Neutrophil (primary cell): ENCODE results near the gene ITGA1.

Source experiments
- H3K27ac ChIP-seq: fragments of 200-600 bp; sonication (generic); 2 replicates; pipeline ENCODE4 v1.5.1; 2016; ENCODE audit warnings: mild to moderate bottlenecking, moderate library complexity
- H3K27me3 ChIP-seq: fragments of 200-600 bp; sonication (generic); 2 replicates; pipeline ENCODE4 v1.6.0; 2016; ENCODE audit warnings: mild to moderate bottlenecking
- H3K36me3 ChIP-seq: fragments of 200-600 bp; sonication (generic); 2 replicates; pipeline ENCODE4 v1.5.1; 2017
- H3K4me1 ChIP-seq, 2 experiments: fragments of 200-600 bp in 1 of 2; sonication (generic) in 1 of 2; 1 replicate in 1 of 2; 2 replicates in 1 of 2; pipeline versions ENCODE4 v1.5.1 to v1.6.1; 2013 to 2016; ENCODE audit warnings: low read depth in 1 of 2, low read length in 1 of 2, mild to moderate bottlenecking in 1 of 2, moderate library complexity in 1 of 2; ENCODE audit not compliant: control insufficient read depth in 1 of 2, insufficient read depth in 1 of 2
- H3K4me3 ChIP-seq, 2 experiments: fragments of 200-600 bp in 1 of 2; sonication (generic) in 1 of 2; 1 replicate in 1 of 2; 2 replicates in 1 of 2; pipeline ENCODE4 v1.5.1; 2013 to 2016; ENCODE audit warnings: low read depth in 1 of 2, low read length in 1 of 2, mild to moderate bottlenecking in 1 of 2, moderate library complexity in 1 of 2
- H3K9me3 ChIP-seq: fragments of 200-600 bp; sonication (generic); 2 replicates; pipeline ENCODE4 v1.5.1; 2016
- TF ChIP-seq, protein P1 (sequence below): fragments of 200-600 bp; sonication (generic); IDR thresholded peaks from 2 replicates; pipeline ENCODE4 v1.5.1; 2016; ENCODE audit warnings: antibody characterized with exemption

ITGA1 gene

DNA sequence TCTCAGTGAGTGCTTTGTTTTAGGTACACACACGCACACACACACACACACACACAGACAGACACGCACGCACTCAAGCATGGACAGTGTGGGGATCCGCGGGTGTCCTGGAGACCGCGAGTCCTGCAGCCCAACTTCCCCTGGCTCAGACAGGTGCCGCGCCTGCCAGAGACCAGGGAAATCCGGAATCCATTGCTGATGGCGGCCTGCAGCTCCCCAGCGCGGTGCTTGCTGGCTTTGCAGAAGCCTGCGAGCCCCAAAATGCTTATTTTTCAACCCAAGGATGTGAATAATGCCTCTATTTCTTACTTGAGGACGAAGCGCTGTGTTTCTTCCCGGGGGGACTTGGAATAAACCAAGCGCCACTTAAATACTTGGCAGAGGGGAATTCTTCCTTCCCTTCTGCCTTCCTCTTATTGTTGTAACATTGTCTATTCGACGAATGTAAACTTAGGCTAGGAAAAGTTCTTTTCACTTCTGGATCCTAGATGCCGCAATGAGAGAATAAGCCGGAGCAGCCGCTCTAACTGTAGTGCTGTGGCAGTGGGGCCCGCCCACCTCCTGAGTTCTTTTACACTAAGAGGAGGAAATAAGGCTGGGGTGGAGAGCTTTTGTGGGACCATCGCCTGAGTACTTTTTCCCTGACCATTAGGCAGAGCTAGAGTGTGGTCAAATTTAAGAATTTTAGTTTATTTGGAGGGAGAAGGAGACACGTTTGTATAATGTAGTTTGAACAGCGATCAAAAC is 202.2 kb downstream of the ITGA1 start:
- H3K27me3 ChIP-seq = peaks cover 92% of the 10 kb centered on the region
- peak overlapping the region; percentile 55 to 60 for H3K4me3 ChIP-seq
- peaks cover 8 to 17% of the 10 kb centered on the region in 2 experiments for H3K4me1 ChIP-seq
- TF ChIP-seq, protein P1, sequence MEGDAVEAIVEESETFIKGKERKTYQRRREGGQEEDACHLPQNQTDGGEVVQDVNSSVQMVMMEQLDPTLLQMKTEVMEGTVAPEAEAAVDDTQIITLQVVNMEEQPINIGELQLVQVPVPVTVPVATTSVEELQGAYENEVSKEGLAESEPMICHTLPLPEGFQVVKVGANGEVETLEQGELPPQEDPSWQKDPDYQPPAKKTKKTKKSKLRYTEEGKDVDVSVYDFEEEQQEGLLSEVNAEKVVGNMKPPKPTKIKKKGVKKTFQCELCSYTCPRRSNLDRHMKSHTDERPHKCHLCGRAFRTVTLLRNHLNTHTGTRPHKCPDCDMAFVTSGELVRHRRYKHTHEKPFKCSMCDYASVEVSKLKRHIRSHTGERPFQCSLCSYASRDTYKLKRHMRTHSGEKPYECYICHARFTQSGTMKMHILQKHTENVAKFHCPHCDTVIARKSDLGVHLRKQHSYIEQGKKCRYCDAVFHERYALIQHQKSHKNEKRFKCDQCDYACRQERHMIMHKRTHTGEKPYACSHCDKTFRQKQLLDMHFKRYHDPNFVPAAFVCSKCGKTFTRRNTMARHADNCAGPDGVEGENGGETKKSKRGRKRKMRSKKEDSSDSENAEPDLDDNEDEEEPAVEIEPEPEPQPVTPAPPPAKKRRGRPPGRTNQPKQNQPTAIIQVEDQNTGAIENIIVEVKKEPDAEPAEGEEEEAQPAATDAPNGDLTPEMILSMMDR = no peak
- no peak overlapping the region for H3K27ac ChIP-seq
- no peaks in the 10 kb centered on the region for H3K9me3 ChIP-seq
- H3K36me3 ChIP-seq = no peaks in the 10 kb centered on the region

DNA sequence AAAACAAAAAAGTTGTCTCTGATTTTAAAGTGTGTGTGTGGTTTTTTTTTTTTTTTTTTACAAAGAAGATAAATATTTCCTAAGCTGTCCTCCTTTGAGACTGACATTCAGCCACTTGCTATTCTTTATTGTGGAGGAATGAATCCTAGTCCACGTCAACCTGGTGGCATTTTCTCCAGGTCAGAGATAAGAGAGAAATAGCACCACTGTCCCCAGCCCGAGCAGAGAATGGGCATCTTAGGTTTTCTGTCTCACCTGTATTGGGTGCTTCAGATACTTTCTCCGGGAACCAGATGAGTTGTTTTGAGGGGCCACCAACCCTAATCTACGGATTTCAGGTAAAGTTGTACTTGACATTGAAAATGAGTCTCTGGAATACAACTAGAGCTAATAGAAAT is 202.8 kb downstream of the ITGA1 start:
- Histone ChIP-seq H3K27ac (no peak overlapping the region), H3K4me1 (peaks cover 8 to 17% of the 10 kb centered on the region in 2 experiments), H3K27me3 (peaks cover 86% of the 10 kb centered on the region), H3K36me3 (no peaks in the 10 kb centered on the region), H3K4me3 (no peak overlapping the region), H3K9me3 (no peaks in the 10 kb centered on the region)
- TF ChIP-seq, protein P1 = no peak

DNA sequence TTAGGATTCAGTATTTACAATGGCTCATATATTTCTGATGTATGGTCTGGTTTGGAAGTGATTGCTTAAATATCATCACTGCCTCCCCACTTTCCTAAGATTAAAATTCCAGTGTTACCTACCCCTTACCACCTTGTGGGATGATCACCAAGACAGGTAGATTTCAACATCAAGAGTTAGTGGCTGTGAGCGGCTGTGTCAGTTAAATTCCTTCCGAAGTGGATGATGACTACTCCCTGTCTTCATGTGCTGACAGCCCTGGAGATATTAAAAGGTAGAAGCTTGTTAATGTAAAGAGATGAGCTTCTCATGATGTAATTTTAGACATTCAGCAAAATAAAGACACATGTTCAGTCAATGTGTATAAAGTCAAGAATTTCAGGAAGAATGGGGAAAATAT is 205.7 kb downstream of the ITGA1 start:
- H3K27ac ChIP-seq = no peak overlapping the region
- H3K9me3 ChIP-seq = no peaks in the 10 kb centered on the region
- H3K27me3 ChIP-seq = peaks cover 61% of the 10 kb centered on the region
- TF ChIP-seq, protein P1 = no peak
- H3K36me3 ChIP-seq = no peaks in the 10 kb centered on the region
- peaks cover 8 to 17% of the 10 kb centered on the region in 2 experiments for H3K4me1 ChIP-seq
- no peak overlapping the region for H3K4me3 ChIP-seq

DNA sequence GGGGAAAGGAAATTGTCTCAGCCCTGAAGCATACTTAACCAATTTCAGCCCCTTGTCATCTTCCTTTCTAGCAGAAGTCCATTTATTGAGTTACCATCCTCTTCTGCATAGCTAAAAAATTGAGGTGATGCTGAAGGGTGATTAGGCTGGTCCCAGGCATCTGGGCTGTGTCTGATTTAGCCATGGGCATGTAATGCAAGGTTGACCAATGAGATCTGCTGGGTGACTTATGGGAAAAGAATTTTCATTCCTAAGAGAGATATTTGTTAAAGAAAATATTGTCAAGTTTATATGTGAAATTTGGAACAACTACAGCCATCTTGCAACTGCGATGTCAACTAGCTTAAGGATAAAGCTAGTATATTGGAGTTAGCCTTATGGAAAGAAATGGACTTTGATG is 206.6 kb downstream of the ITGA1 start:
- H3K36me3 ChIP-seq = no peaks in the 10 kb centered on the region
- peaks cover 6 to 10% of the 10 kb centered on the region in 2 experiments for H3K4me1 ChIP-seq
- TF ChIP-seq, protein P1 = no peak
- H3K27me3 ChIP-seq = peaks cover 52% of the 10 kb centered on the region
- H3K9me3 ChIP-seq = no peaks in the 10 kb centered on the region
- no peak overlapping the region for H3K4me3 ChIP-seq
- no peak overlapping the region for H3K27ac ChIP-seq

DNA sequence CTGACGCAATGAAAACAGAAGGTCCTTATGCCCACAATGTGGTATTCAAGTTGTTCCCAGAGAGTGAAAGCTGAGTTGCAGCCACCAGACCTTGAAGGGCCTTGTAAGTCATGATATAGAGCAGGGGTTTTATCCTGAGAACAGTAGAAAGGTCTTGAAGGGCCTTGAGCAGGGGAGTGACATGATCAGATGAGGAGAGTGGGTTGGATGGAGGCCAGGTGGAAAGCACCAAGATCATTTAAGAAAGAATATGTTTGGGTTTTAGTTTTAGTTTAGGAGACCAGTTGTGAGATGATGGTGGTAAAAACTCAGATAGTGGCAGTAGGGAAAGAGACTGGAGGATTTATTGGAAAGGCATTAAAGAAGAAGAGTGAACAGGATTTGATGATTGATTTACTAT is 207.4 kb downstream of the ITGA1 start:
- Histone ChIP-seq H3K9me3 (no peaks in the 10 kb centered on the region), H3K36me3 (no peaks in the 10 kb centered on the region), H3K27me3 (peaks cover 44% of the 10 kb centered on the region), H3K27ac (no peak overlapping the region), H3K4me3 (no peak overlapping the region), H3K4me1 (peaks cover 0 to 1% of the 10 kb centered on the region in 2 experiments)
- TF ChIP-seq, protein P1 = no peak
